NOMO-1 (cell line): ENCODE data around the gene ZBTB7C.

ENCODE experiments used
- DNase-seq, 2 experiments: peaks; one replicate each; lab custom pipeline; 2025; ENCODE audit not compliant: unreplicated experiment in 2 of 2; lab: John Stamatoyannopoulos, UW

ZBTB7C gene

DNA sequence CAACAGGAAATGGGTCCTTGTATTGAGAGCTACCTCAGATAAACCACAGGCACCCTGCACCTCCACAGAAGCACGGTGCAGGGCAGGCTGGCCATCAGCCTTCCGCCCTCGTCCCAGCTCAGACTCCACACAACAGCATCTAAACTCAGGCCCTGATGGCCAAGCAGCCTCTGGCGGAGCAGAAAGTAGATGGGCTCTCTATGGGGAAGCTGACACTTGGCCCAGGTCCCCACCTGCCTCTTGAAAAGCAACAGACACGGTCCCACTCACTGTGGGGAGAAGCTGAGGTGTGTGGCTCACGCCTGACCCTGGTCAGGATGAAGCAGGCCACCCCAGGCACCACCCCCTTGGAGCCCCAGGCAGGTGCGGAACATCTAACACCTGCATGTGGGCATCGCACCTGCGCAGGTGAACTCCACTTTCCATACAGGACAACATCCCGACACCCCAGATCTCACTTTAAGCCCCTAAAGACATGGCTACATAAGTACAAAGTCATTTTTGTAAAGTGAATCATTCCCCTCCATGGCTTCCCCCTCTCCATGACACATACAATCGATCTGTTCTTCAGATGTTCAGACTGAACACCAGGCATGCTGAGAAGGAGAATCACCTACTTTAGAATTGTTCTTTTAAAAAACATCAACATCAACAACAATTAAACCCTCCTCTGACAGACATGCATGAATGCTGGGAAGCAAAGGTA is 208.4 kb downstream of the ZBTB7C start:
- DNase-seq, result no peak

DNA sequence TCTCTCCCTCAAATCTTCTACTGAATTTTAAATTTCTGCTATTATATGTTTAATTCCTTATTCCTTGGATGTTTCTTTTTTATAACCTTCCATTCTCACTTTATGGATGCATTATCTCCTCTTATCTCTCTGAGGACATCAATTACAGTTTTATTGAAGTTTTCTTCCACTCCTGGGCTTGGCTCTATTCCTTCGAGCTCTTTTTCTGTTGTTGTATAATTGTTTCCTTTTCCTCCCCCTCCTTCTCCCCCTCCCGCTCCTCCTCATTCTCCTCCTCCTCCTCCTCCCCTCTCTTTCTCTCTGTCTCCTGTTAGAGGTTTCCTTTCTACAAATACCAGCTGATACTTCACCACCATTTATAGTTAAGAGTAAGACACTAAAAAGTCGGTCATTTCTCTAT is 209.8 kb downstream of the ZBTB7C start:
- DNase-seq, result no peak

DNA sequence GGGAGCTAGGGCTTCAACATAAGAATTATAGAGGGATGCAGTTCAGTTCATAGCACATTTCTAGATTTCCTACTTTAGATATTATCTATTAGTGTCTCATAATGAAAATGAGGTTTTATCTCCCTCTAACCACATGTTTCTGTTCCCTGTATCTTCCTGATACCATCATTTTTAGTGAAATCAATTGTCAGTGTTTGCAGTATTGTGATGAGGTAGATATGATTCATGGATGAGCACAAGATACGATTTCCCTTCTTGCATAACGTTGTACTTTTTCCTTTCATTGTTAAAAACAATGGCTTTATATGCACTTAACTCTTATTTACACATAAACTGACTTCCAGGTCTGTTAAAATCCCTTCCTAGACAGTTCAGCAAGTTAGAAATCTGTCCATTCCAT is 211.4 kb downstream of the ZBTB7C start:
- DNase-seq, result no peak

DNA sequence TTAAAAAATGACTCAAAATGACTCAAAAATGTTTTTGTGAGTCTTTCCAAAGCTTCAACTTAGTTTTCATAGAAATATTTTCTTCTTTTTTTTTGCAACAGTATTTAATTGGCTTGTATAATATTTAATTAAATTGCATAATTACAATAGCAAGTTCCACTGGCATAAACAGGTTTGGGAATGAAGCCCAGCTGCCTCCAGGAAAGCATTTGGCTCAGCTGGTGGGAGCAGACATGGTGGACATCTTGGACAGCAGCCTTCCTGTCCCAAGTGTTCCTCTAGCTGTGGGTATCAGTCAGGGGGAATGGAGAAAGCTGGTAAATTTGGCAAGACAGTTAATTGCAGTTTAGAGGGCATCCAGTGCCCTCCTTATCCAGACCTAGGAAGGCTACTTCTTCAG is 213.4 kb downstream of the ZBTB7C start:
- DNase-seq, result no peak

DNA sequence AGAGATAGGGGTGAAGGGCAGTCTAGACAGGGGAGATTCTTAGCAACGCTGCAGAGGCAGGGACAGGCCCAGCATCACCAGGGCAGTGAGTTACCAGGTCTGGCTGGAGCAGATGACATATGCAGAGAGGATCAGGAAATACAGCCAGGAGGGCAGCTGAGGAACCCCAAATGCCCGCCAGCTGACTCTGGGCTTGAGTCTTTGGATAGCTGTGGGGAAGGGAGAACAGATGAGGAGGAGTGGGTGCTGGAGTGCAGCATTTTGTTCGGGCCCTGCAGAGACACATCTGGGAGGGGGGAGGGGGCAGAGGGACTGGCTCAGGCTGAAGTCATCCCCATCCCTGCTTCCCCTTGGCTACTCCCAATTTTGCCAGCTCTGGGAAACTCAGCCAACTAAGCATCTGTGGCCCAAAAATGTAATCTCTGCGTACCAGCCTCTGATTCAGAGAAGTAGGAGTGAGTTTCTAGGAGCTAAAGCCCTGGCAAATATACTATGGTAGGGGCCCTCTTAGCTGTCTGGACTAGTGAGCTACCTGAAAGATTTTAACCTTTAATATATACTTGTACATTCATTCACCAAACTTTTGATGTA is 214.5 kb downstream of the ZBTB7C start:
- no peak for DNase-seq

DNA sequence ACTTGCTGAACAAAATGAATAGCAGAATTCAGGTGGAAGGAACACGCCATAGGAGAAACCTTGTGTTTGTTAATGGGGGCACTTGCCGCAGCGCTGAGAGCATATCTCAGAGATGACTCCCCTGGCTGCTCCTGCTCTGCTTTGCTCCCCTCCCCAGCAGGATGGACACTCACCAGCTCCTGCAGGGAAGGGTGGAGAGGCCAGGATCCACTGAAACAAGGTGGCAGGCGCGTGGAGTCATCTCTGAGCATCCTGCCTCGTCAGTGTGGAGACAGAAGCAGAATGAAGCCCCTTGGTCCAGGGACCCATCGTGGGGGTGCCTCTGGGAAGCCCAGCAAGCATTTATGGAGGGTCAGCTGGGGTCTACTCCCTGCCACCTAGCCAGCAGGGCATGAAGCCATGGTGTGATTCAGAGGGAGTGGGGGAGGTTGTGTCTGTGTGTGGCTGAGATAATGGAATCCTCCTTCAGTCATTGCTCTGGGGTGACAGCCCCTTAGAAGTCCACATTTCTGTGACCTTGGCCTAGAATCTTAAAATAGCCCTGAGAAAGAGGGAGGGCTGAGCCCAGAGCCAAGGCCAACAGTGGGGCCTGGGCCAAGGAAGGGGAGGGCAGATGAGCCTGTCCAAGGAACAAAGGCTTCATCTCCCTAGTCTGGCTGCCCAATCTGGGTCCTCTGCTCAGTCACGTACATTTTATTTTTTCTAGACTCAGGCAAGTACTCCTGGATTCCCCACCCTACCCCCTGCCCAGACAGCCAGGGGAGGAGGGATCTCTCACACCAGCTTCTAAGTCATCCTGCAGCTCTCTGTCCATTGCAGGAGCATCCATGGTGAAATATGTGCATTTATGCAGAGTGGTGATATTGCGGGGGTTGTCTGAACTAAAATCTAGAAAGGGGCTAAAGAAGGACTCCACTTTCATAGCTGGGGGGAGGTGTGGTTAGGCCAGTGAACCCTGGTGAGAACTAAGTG is 215.4 kb downstream of the ZBTB7C start:
- no peak for DNase-seq

DNA sequence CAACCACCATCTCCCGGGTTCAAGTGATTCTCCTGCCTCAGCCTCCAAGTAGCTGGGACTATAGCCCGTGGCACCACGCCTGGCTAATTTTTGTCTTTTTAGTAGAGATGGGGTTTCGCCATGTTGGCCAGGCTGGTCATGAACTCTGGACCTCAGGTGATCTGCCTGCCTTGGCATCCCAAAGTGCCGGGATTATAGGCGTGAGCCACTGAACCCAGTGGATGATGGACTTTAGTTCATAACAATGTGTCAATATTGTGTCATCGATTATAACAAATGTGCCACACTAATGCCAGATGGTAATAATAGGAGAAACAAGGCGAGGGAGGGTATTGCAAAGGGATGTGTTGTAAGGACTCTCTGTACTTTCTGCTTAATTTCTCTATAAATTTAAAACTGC is 216.6 kb downstream of the ZBTB7C start:
- DNase-seq, result no peak

DNA sequence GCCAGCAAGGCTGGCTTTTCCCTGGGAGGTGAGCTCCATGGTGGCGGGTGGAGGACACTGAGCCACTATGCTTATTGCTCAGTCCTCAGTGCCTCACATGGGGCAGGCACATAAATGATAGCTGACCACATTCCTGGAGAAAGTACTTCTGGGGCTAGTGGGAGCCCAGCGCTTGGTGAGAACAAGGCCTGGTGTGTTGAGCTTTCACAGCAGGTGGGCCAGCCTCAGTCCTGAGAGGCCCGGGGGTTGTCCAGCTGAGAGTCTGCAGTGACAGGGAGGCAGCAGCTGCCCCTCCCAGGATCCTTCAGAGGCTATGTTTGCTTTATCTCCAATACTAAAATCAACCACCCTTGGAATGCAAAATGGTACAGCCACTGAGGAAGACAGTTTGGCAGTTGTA is 217.7 kb downstream of the ZBTB7C start:
- DNase-seq, result no peak

DNA sequence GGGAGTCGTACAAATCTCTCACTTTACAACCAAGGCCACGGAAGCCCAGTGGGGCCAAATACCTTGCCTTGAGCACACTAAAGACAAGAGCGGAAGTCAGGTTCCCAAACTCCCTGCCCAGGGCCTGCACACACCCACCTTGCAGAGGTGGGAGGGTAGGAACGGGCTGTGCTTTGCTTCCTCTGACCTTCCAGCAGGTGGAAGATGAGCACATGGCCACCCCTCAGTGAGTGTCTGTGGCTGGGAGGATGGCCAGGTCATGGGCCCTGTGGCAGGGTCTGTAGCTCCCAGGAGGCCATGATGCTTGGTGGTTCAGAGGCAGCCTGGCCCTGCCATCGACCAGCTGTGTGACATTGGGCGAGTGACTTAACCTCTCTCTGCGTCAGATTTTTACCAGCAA is 218.2 kb downstream of the ZBTB7C start:
- DNase-seq, result no peak

DNA sequence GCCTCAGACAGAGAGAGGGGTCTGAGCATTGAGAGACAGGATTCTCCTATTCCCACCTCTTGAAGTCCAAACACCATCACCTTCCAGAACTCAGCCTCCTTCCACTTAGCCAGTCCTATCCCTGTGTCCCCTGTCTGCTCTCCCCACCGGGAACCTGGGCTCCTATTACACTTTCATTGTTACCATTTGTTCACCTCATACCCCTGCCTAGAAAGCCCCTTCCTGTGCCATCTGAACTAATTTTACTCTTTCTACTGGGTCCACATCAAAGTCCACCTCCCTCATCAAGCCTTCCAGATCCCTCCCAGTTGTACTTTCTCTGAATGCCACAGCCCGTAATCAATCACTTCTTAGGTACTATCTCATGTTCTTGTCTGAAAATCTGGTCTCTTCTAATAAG is 220.6 kb downstream of the ZBTB7C start:
- no peak for DNase-seq

DNA sequence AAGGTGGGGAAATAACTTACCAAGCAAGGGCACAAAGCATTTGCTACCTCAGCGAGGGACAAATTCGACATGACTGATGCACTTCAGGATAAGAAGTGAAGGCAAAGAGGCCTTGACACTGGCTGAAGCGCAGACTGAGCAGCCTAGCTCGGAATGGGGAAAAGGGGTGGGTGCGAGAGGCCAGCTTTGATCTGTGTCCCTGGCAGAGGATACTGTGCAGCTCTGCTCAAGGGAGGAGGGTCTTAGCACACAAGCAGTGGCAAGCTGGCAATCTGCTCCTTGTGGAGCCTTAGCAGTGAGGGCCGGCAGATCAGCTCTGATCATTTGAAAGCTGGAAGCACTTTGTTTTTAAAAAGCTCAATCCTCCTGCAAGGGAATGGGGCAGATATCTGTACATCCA is 222.3 kb downstream of the ZBTB7C start:
- DNase-seq, result no peak

DNA sequence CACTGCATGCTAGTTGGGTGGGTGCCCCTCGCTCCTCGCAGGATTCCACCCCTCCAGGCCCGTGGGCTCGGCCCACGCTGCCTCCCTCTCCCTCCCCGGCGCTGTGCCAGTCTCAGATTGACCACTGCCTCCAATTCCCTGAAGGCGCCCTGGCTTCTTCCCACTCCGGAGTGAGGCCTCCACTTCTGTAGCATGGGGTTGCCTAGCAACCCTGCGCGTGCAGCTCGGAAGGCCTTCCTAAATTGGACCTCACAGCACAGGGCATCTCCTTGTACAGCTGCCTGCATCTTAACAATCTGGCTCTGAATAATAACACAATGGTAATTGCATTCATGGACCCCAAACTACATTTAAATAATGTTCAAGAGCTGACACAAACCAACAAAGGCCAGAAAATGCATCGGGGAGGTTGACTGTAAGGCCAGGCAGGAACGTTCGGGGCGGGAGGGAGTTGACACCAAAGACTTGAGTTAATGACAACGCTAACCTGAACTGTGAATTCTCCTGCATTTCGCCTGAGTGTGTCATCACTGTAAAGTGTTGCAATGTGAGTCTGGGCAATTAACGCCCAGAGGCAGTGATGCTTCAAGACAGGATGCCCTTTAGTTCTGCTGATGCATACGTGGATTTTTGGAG is 222.9 kb downstream of the ZBTB7C start:
- DNase-seq, result no peak

DNA sequence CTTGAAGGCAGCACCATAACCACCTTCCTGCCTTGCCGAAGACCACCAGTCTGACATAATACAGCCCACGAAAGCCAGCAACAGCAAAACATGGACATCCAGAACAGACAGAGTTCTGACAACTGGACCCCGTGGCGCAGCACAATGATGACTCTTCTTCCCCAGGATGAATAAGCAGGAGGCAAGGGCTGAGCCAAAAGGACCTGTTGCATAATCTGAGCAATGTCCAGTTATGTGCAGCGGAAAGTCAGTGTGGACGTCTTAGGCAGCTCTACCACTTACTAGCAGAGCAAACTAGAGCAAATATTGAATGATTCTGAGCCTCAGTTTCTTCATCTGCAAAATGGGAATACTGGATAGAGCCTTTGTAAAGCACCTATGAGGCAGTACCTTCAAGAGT is 225.1 kb downstream of the ZBTB7C start:
- DNase-seq, result no peak

DNA sequence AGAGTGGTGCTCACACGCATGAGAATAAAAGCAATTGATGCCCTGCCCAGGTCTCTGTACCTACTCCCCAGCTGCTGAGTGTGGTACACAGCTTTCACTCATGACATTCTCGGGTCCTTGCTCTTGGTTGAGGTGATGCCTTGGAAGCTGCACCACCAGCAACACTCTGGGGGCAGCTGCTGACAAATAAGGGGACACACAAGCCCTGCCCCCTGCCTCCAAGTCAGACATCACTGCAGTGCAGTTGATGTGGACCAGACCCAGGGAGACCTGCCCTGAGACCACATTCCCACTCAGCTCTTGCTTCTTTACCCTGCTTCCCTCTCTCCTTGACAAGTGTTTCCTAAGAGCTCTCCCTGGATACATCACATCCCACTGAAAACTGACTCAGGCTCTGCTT is 225.6 kb downstream of the ZBTB7C start:
- DNase-seq, result no peak

DNA sequence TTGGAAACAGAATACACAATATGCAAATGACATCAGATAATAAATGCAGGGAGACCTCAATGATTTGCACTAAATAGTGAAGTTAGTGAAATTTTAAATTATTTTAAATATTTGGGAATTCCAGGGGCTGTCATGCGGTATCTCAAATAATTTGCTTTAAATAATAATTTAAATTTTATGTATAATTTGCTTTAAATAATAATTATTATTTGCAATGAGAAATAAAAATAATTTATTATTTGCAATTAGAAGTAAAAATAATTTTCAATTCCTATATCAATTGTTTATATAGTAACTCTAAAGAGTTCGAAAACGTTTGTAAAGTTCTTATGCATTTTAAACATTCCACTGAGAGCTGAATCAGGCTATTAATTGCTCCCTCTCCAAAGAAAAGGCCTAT is 226.4 kb downstream of the ZBTB7C start:
- no peak for DNase-seq

DNA sequence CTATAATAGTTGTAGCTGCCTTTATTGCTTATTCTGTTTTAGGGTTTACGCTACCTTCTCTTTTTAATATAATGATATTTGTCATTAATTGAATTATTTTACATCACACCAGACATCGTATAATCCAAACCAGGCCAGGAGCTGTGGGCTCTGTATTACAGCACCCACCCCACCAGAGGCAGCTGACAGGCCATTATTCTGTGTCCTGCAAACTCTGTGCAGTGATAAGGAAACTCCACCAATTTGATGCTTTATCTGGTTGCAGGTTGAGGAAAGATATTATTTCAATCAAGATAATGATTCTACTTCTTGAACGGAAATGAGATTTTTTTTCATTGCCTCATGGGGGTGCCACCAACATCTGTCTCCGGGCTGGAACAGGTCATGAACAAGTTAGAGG is 227.3 kb downstream of the ZBTB7C start:
- DNase-seq, result no peak

DNA sequence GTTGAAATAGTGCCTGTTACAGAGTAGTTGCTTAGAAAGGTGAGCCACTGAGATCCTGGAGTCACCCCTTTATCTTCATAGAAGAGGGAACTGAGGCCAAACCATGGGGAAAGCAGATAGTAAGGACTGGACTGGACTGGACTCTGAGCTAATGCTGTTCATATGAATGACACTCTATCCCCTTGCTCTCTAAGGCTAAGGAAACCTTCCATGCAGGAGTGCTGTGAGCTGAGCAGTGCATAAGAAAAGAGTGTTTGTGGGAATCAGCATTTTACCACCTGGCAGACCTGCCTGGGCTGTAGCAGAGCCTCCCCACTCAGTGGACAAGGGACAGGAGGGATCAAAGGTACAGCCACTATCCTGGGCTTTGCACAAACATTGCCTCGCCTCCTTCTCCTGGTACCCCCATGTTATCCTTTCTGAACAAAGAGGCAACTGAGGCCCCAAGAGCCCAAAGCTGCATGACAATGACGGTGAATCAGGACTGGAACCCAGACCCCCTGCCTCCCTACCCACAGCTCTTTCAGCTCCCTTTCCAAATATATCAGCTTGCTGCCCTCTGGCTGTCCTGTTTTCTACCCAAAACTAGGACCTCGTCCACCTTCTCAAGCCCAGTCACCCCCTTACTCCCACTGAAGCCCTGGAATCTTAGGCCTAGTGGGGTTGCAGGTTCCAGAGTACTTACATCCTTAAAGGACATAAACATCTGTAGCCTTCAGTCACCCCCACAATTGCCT is 227.9 kb downstream of the ZBTB7C start:
- no peak for DNase-seq

DNA sequence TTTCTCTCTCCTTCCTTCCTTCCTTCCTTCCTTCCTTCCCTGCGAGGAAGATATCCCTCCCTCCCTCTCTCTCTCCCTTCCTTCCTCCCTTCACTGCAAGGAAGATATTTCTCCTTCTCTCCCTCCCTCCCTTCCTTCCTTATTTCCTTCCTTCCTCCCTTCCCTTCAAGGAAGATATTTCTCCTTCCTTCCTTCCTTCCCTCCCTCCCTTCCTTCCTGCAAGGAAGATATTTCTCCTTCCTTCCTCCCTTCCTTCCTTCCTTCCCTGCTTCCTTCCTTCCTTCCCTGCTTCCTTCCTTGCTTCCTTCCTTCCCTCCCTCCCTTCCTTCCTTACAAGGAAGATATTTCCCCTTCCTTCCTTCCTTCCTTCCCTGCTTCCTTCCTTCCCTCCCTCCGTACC is 229.5 kb downstream of the ZBTB7C start:
- no peak for DNase-seq

DNA sequence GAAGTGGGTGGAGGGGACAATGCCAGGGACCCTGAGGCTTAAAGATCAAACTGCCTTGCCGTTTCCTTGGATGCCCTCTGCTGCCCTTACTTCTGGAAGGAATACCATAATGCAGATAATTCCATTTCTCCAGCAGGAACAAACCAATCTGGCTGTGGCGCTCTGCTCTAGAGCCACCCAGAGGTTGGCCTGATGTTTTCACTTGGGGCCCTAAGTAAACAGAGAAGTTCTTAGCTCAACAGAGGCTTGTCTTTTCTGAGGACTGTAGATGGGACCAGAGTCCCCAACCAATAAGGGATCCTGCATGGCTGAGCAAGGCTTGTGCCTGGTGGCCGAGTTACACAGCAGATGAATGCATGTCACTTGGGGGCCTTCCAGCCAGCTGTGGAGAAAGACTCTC is 230.2 kb downstream of the ZBTB7C start:
- DNase-seq, result no peak

DNA sequence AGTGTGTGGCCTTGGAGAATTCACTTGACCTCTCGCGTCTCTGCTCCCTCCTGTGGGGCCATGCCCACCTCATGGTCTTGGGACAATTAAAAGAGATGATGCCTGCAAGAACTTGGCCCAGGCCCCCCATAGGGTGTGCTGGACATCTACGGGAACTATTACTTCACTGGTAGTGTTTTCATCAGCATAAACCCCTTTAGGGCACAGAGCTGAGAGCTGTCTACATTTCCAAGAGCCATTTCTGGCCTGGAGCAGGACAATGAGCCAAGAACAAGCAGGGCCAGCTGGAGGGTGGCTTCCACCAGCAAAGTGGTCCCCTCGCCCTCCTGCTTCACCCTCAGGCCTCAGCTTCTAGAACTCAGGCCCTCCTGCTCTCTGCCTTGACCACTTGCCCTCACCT is 232.3 kb downstream of the ZBTB7C start:
- no peak for DNase-seq

DNA sequence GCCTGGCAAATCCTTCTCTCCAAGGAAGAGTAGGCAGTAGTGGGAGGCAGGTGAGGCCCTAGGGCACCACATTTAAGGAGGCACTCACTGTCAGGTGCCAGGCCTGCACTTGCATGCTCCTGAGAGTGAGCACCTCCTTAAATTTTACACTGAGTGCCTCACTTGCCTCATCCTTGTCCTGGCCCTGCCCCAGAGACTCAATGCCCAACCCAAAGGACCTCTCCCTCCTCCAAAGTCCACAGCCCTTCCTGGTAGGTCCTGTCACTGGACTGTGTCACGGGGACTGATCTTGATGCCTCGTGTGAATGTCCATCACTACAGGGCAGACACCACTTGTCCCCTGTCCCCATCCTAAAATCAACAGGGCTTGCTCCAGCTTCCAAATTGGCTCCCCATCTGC is 235.6 kb downstream of the ZBTB7C start:
- DNase-seq, result no peak
